Activated CD8-positive, alpha-beta T cell treated with anti-CD3 and anti-CD28 coated beads for 36 hours (primary cell): ENCODE measurements around the gene SAMM50. TPM values are rescaled to one million over a fixed set of nuclear protein-coding genes. Genes with fewer than 3 reads are reported as not detected.

Experiments used
- ATAC-seq: fragments of 200-7000 bp; cut with Tn5 transposase; one replicate; pipeline ENCODE4 v1.10.0; 2021; ENCODE audit warnings: mild to moderate bottlenecking, moderate library complexity
- CTCF ChIA-PET: fragments of 350-600 bp; sonication (Branson Sonifier 250); formaldehyde crosslinking; loops from one replicate; lab custom pipeline; 2021; ENCODE audit warnings: antibody characterized with exemption; lab: Charles Lee
- POLR2A ChIA-PET: fragments of 350-600 bp; sonication (Branson Sonifier 250); formaldehyde crosslinking; loops from one replicate; lab custom pipeline; 2021; ENCODE audit warnings: antibody characterized with exemption; lab: Charles Lee
- DNase-seq: peaks from one replicate; pipeline ENCODE4 v3.0.0-alpha.2; 2020
- H3K27ac Mint-ChIP-seq: one replicate; pipeline ENCODE4 v1.8.0; 2021; ENCODE audit warnings: mild to moderate bottlenecking, mixed read lengths
- H3K27me3 Mint-ChIP-seq: one replicate; pipeline ENCODE4 v1.8.0; 2021; ENCODE audit warnings: mixed read lengths
- H3K36me3 Mint-ChIP-seq: one replicate; pipeline ENCODE4 v1.8.0; 2021; ENCODE audit warnings: low read depth, mixed read lengths
- H3K4me1 Mint-ChIP-seq: one replicate; pipeline ENCODE4 v1.8.0; 2021; ENCODE audit warnings: low read depth, mixed read lengths
- H3K4me3 Mint-ChIP-seq: one replicate; pipeline ENCODE4 v1.8.0; 2021; ENCODE audit warnings: mild to moderate bottlenecking, moderate library complexity, mixed read lengths
- H3K9me3 Mint-ChIP-seq: one replicate; pipeline ENCODE4 v1.8.0; 2021; ENCODE audit warnings: mixed read lengths
- CTCF ChIP-seq: fragments of 200-600 bp; IDR thresholded peaks from one replicate; pipeline ENCODE4 v1.8.0; 2022; ENCODE audit warnings: antibody characterized with exemption, mild to moderate bottlenecking
- intact Hi-C: fragments of 100-400 bp; cut with micrococcal nuclease; formaldehyde crosslinking; loops from one replicate; pipeline ENCODE4 v1.10.0; 2022
- total RNA-seq, 2 experiments: library from RNA; stranded (reverse); gene quantifications; one replicate each; pipeline ENCODE4 v1.2.3, GENCODE V29; 2021

SAMM50 gene
- total RNA-seq, 2 experiments from 2014 or later: 41.7 to 42.2 TPM

GRCh38 chr22:43994416-43994815, 39.2 kb downstream of the SAMM50 start:
- intact Hi-C loops: loop anchor here (5.0 to 10.0 kb wide), 2 partner anchors 93 to 630 kb away; no protein-coding TSS in a partner anchor
- DNase-seq (no peak), ATAC-seq (no peak)
- peaks cover 21% of the 10 kb centered on the region for H3K4me1 Mint-ChIP-seq
- peaks cover 58% of the 10 kb centered on the region for H3K36me3 Mint-ChIP-seq
- no peak overlapping the region for H3K27ac Mint-ChIP-seq
- ChIA-PET CTCF (interaction anchor here (1.1 to 5.1 kb wide), 9 partner anchors 19 to 632 kb away, joined by 3 to 85 read pairs (median 4); no protein-coding TSS in a partner anchor), POLR2A (no interaction called here)
- no peak for TF ChIP-seq CTCF
- H3K4me3 Mint-ChIP-seq: no peak overlapping the region
- H3K27me3 Mint-ChIP-seq: no peaks in the 10 kb centered on the region
- no peaks in the 10 kb centered on the region for H3K9me3 Mint-ChIP-seq

- no peaks in the 10 kb centered on the region for H3K9me3 Mint-ChIP-seq
- intact Hi-C loops: loop anchor here (10.0 kb wide), 1 partner anchor 630 kb away; no protein-coding TSS in a partner anchor
- no peak for ATAC-seq
- H3K4me3 Mint-ChIP-seq: peak overlapping the region; percentile 85
- H3K36me3 Mint-ChIP-seq: peaks cover 52% of the 10 kb centered on the region
- no peaks in the 10 kb centered on the region for H3K27me3 Mint-ChIP-seq
- H3K27ac Mint-ChIP-seq: peak overlapping the region; percentile 93
- H3K4me1 Mint-ChIP-seq: peaks cover 21% of the 10 kb centered on the region
- CTCF ChIA-PET: interaction anchor here (2.9 to 5.1 kb wide), 3 partner anchors 32 to 631 kb away, joined by 19 to 85 read pairs (median 49); no protein-coding TSS in a partner anchor
- DNase-seq: no peak
- TF ChIP-seq CTCF: no peak
- POLR2A ChIA-PET: no interaction called here
Measured at GRCh38 chr22:43995057-43995685, 39.9 kb downstream of the SAMM50 start.

GRCh38 chr22:43995798-43996169, 40.5 kb downstream of the SAMM50 start:
- no peaks in the 10 kb centered on the region for H3K27me3 Mint-ChIP-seq
- peaks cover 21% of the 10 kb centered on the region for H3K4me1 Mint-ChIP-seq
- ATAC-seq (peak; percentile 1), DNase-seq (no peak)
- H3K27ac Mint-ChIP-seq: peak overlapping the region; percentile 93
- TF ChIP-seq CTCF: no peak
- ChIA-PET POLR2A (interaction anchor here (1.0 kb wide), 1 partner anchor 28 kb away, joined by 6 read pairs; the partner anchor contains the start of gene PARVB), CTCF (interaction anchor here (4.2 to 5.1 kb wide), 2 partner anchors 89 to 631 kb away, joined by 49 to 85 read pairs; no protein-coding TSS in a partner anchor)
- no peaks in the 10 kb centered on the region for H3K9me3 Mint-ChIP-seq
- peaks cover 50% of the 10 kb centered on the region for H3K36me3 Mint-ChIP-seq
- H3K4me3 Mint-ChIP-seq: peak overlapping the region; percentile 85
- intact Hi-C loops: loop anchor here (10.0 kb wide), 1 partner anchor 629 kb away; no protein-coding TSS in a partner anchor

- DNase-seq: peak; percentile 83
- no peak for TF ChIP-seq CTCF
- intact Hi-C loops: loop anchor here (10.0 kb wide), 1 partner anchor 628 kb away; no protein-coding TSS in a partner anchor
- H3K27me3 Mint-ChIP-seq: no peaks in the 10 kb centered on the region
- POLR2A ChIA-PET: interaction anchor here (1.0 kb wide), 1 partner anchor 27 kb away, joined by 6 read pairs; the partner anchor contains the start of gene PARVB
- H3K4me1 Mint-ChIP-seq: peaks cover 21% of the 10 kb centered on the region
- no peaks in the 10 kb centered on the region for H3K9me3 Mint-ChIP-seq
- CTCF ChIA-PET: interaction anchor here (4.2 to 5.1 kb wide), 2 partner anchors 88 to 630 kb away, joined by 49 to 85 read pairs; no protein-coding TSS in a partner anchor
- peaks cover 48% of the 10 kb centered on the region for H3K36me3 Mint-ChIP-seq
- peak overlapping the region; percentile 85 for H3K4me3 Mint-ChIP-seq
- ATAC-seq: peak; percentile 89
- peak overlapping the region; percentile 93 for H3K27ac Mint-ChIP-seq
Measured at GRCh38 chr22:43996170-43996980, 41.1 kb downstream of the SAMM50 start.
